HG02763 (cell line): Measurements from ENCODE around the gene INSM2.

ENCODE experiments used
- ATAC-seq: cut with Tn5 transposase; IDR thresholded peaks from one replicate; pipeline ENCODE4 v1.9.1; 2021; ENCODE audit warnings: mild to moderate bottlenecking, moderate library complexity; ENCODE audit not compliant: unreplicated experiment

Gene INSM2

GRCh38 chr14:35543006-35543405 is 9.0 kb downstream of the INSM2 start:
- no peak for ATAC-seq

DNA sequence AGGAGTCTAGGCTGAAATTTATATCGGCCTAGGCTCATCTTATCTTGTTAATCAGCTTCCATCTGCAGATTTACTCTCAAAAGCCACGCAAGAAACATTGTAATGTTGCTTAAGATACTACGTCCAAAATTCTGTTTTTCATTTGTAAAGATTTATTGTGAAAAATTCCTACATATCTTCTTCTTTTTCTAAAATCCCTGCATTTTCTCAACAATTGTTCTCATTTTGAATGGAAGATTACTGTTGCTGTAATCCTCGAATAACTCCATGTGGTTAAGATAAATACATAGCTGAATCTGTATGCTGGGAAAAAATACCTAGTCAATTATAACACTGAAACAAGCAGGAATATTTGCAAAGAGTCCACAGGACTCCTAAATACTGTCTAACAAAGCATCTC is 15.6 kb downstream of the INSM2 start:
- no peak for ATAC-seq

- ATAC-seq, result no peak
Observed at GRCh38 chr14:35551081-35551480, 17.1 kb downstream of the INSM2 start.

DNA sequence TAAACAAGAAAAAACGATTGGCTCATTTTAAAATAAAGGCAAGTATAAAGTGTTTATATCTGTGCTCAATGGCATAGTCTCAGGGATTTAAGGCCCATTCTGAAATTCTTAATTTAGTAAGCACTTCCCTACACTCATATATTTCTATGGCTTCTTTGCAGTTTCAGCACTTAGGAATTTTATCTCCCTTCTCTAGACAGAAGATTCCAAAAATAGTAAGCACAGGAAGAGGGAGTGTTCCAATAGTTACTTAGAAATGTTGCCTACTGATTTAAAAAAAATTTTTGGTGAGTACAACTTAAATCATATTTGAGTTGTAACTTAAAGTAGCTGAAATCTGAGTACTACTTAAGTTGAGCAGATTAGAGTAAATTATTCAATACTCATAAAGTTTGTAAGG is 19.8 kb downstream of the INSM2 start:
- no peak for ATAC-seq

GRCh38 chr14:35556548-35556947 is 22.6 kb downstream of the INSM2 start:
- no peak for ATAC-seq

DNA sequence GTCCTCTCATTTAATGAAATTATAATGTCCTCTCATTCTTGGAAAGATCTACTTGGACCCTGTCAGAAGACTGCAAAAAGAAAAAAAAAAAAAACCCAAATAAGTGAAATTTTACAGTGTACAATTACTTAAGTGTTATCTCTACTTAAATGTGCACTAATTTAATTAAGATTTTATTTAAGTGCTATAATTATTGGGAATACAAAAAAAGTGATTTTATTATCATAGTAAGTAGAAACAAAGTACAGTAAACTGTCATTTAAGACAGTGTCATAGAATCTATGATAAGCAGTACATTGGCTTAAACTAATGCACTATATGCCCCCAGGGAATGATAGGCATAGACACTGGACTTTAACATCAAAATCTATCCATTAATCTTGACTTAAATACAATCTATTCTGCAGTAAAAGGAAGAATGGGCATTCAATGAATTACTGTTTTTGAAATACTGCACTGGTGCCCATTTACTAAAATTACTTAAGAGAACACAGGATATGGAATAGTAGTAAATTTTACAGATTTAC is 23.3 kb downstream of the INSM2 start:
- no peak for ATAC-seq

GRCh38 chr14:35558680-35559079 is 24.7 kb downstream of the INSM2 start:
- ATAC-seq, result no peak

GRCh38 chr14:35565871-35566464 is 32.0 kb downstream of the INSM2 start:
- ATAC-seq, result no peak

DNA sequence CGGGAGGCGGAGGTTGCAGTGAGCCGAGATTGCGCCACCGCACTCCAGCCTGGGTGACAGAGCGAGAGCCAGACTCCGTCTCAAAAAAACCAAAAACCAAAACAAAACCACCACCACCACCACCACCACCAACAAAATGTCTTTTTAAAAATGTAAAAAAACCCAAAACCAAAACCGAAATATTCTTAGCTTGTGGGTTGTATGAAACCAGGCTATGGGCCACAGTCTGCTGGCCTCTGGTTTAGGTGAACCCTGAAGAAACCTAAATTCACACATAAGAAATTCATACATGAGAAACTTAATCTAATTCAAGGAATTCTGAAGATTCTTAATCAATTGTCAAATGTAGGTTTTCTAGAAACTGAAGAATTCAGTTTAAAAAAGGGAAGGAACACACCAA is 37.6 kb downstream of the INSM2 start:
- no peak for ATAC-seq

DNA sequence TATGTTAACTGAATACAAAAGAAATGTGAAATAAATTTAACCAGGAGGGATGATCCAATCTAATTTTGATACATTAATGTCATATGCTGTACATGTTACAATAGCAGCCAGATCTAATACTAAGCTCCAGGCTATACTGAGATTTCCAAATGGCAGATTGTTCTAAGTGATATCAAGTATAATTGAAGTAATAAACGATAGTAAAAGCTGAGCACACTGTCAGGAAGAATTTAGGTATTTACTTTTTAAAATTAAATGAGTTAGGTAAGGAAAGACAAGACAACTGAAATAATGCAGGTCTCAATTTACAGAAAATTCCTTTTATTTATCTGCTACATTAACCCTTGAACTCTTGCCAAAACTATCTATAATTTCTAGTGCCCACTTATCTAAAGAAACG is 39.9 kb downstream of the INSM2 start:
- ATAC-seq, result no peak

DNA sequence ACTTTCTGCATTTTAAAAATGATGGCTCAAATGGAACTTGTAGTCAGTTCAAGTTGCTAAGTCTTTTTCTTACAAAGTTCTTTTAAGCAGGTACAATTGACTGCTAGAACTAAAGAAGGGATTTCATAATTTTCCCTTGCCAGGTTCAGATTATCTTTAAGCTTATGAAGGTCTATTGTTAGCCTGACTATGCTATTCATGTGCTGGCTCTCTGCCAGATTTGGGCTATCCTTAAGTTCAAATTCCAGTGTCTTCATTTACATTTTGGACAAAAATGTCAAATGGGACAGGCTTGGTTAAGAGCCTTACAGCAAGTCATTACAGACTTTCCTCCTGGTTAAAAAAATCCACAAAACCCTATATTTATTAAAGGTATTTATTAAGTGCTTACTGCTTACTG is 42.3 kb downstream of the INSM2 start:
- ATAC-seq, result no peak

DNA sequence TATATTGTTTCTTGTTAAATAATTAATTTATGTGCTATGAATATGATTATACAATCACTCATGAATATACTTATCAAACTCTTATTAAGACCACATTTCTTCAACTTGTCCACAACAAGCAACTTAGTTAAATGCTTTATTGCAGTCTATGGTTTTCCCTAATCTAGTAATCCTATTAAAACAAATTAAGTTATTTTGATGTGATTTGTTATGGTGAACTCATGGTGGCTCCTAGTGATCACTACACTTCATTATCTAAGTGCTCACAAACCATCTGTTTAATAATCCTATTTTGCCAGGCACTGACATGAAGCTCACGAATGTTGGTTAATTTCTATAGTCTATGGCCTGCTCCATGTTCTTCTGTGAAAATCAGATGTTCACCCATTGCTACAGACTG is 42.9 kb downstream of the INSM2 start:
- no peak for ATAC-seq

- ATAC-seq, result no peak
Observed at GRCh38 chr14:35578135-35578534, 44.2 kb downstream of the INSM2 start.

- no peak for ATAC-seq
Observed at GRCh38 chr14:35578639-35579038, 44.7 kb downstream of the INSM2 start.
